ENCODE data around the gene CROCC. TPM values are rescaled to one million over a fixed set of nuclear protein-coding genes. Genes with fewer than 3 reads are reported as not detected.

The CROCC gene
- total and polyA plus RNA-seq, 4 donors, result 2.9 to 8.3 (median 5.1) TPM

DNA sequence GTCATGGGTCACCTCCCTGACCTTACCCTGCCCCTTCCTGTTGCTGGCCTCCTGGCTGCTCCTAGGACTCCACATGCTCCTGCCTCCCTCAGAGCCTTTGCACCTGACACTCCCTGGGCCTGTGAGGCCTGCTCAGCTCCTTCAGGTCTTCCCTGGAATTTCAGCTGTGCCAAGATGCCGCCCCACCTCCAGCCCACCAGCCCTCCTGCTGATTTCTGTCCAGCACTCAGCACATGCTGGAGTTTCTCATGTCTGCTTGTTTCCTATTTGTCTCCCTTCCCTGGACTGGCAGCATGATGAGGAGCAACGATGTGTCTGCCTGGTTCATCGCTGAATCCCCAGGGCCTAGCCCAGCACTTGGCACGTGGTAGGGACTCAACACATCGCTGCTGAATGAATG, 55.6 kb downstream of the CROCC start:
- DNase-seq (ENCODE audit: low spot score), result no peak
- Histone ChIP-seq H3K9ac (ENCODE audit: low read depth in 1 of 2, low read length in 2 of 2) (no peak overlapping the region), H3K9me3 (ENCODE audit: control insufficient read depth in 4 of 4, low read length in 3 of 4) (no peaks in the 10 kb centered on the region), H3K36me3 (ENCODE audit: control insufficient read depth in 4 of 4, insufficient read depth in 3 of 4, low read depth in 1 of 4, low read length in 3 of 4) (no peaks in the 10 kb centered on the region), H3K27ac (ENCODE audit: low read depth in 1 of 2, low read length in 2 of 2) (no peak overlapping the region), H3K4me1 (ENCODE audit: control insufficient read depth in 4 of 4, insufficient read depth in 4 of 4, low read length in 3 of 4) (peaks cover 0 to 4% (median 0%) of the 10 kb centered on the region in 4 donors), H3K27me3 (ENCODE audit: control insufficient read depth in 4 of 4, insufficient read depth in 4 of 4, low read length in 3 of 4) (peaks cover 0 to 2% (median 0%) of the 10 kb centered on the region in 4 donors), H3K4me3 (ENCODE audit: low read depth in 1 of 3, low read length in 3 of 3) (no peak overlapping the region)
- 95% methylated on average over 5 of the region's 5 CpGs for WGBS
- TF ChIP-seq, protein P1, sequence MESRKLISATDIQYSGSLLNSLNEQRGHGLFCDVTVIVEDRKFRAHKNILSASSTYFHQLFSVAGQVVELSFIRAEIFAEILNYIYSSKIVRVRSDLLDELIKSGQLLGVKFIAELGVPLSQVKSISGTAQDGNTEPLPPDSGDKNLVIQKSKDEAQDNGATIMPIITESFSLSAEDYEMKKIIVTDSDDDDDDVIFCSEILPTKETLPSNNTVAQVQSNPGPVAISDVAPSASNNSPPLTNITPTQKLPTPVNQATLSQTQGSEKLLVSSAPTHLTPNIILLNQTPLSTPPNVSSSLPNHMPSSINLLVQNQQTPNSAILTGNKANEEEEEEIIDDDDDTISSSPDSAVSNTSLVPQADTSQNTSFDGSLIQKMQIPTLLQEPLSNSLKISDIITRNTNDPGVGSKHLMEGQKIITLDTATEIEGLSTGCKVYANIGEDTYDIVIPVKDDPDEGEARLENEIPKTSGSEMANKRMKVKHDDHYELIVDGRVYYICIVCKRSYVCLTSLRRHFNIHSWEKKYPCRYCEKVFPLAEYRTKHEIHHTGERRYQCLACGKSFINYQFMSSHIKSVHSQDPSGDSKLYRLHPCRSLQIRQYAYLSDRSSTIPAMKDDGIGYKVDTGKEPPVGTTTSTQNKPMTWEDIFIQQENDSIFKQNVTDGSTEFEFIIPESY (IDR thresholded peaks at IDR 0.05), result no peak
- TF ChIP-seq RXRA (IDR thresholded peaks at IDR 0.05) (no peak), RAD21 (IDR thresholded peaks at IDR 0.05) (no peak), JUND (IDR thresholded peaks at IDR 0.05) (no peak), EGR1 (IDR thresholded peaks at IDR 0.05; ENCODE audit: low read depth in 2 of 2) (no peak), FOXA1 (IDR thresholded peaks at IDR 0.05) (no peak), YY1 (IDR thresholded peaks at IDR 0.05) (no peak), NR2F2 (IDR thresholded peaks at IDR 0.05) (no peak), HNF4A (conservative IDR thresholded peaks at IDR 0.05) (no peak), HNF4G (IDR thresholded peaks at IDR 0.05) (no peak), FOXA2 (IDR thresholded peaks at IDR 0.05) (no peak), TAF1 (conservative IDR thresholded peaks at IDR 0.05) (no peak), GABPA (IDR thresholded peaks at IDR 0.05 in 1 of 2, conservative IDR thresholded peaks at IDR 0.05 in 1 of 2) (no peak), SP1 (IDR thresholded peaks at IDR 0.05) (no peak)
- TF ChIP-seq, protein P2, sequence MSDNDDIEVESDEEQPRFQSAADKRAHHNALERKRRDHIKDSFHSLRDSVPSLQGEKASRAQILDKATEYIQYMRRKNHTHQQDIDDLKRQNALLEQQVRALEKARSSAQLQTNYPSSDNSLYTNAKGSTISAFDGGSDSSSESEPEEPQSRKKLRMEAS (IDR thresholded peaks at IDR 0.05), result no peak
- TF ChIP-seq, protein P3, sequence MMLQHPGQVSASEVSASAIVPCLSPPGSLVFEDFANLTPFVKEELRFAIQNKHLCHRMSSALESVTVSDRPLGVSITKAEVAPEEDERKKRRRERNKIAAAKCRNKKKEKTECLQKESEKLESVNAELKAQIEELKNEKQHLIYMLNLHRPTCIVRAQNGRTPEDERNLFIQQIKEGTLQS (IDR thresholded peaks at IDR 0.05), result no peak
- TF ChIP-seq, protein P4, sequence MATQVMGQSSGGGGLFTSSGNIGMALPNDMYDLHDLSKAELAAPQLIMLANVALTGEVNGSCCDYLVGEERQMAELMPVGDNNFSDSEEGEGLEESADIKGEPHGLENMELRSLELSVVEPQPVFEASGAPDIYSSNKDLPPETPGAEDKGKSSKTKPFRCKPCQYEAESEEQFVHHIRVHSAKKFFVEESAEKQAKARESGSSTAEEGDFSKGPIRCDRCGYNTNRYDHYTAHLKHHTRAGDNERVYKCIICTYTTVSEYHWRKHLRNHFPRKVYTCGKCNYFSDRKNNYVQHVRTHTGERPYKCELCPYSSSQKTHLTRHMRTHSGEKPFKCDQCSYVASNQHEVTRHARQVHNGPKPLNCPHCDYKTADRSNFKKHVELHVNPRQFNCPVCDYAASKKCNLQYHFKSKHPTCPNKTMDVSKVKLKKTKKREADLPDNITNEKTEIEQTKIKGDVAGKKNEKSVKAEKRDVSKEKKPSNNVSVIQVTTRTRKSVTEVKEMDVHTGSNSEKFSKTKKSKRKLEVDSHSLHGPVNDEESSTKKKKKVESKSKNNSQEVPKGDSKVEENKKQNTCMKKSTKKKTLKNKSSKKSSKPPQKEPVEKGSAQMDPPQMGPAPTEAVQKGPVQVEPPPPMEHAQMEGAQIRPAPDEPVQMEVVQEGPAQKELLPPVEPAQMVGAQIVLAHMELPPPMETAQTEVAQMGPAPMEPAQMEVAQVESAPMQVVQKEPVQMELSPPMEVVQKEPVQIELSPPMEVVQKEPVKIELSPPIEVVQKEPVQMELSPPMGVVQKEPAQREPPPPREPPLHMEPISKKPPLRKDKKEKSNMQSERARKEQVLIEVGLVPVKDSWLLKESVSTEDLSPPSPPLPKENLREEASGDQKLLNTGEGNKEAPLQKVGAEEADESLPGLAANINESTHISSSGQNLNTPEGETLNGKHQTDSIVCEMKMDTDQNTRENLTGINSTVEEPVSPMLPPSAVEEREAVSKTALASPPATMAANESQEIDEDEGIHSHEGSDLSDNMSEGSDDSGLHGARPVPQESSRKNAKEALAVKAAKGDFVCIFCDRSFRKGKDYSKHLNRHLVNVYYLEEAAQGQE (IDR thresholded peaks at IDR 0.05), result no peak
- TF ChIP-seq, protein P5, sequence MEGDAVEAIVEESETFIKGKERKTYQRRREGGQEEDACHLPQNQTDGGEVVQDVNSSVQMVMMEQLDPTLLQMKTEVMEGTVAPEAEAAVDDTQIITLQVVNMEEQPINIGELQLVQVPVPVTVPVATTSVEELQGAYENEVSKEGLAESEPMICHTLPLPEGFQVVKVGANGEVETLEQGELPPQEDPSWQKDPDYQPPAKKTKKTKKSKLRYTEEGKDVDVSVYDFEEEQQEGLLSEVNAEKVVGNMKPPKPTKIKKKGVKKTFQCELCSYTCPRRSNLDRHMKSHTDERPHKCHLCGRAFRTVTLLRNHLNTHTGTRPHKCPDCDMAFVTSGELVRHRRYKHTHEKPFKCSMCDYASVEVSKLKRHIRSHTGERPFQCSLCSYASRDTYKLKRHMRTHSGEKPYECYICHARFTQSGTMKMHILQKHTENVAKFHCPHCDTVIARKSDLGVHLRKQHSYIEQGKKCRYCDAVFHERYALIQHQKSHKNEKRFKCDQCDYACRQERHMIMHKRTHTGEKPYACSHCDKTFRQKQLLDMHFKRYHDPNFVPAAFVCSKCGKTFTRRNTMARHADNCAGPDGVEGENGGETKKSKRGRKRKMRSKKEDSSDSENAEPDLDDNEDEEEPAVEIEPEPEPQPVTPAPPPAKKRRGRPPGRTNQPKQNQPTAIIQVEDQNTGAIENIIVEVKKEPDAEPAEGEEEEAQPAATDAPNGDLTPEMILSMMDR (IDR thresholded peaks at IDR 0.05; ENCODE audit: low read depth, low read length, missing input control), result no peak
